Measurements from ENCODE around the gene INPP5D.

DNA sequence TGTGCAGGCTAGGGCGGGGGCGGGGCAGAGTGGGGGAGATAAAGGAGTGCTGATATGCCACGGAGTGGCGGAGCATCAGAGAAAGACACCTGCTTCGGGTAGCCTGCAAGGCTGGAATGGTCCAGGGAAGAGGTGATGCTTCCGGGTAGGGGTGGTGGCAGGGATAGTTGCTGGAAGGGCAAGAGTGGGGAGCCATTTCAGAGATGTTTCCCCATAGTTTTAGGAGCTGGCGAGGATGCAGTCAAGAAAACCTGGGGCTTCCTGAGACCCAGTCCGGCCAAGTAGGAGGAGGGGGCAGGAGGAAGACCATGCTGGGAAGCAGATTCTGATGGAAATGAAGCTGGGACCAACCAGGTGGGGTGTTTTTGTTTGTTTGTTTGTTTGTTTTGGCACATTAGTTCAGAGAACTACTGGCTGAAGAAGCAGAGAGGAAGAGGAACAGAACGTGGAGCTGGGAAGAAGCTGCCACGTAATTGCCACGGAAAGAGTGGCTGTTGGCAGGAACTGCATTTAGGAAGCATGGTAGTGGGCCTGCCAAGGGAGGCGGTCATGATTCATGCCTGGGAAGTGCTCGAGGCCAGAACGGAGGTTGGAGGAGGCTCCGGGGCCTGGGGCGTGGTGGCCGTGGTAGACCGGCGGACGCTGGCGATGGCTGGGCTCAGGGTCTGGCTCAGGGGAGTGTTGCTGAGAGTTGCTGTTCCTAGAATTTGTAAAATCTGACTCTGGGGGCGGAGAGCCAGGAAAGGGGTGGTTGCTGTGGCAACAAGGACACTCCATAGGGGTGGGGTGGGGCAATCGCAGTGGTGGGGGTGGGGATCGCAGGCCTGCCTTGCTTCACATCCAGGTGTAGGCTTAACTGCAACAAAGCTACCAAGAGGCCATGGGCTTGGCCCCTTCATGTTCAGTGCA is 8.6 kb upstream of the INPP5D start:
- TF ChIP-seq, protein P1, sequence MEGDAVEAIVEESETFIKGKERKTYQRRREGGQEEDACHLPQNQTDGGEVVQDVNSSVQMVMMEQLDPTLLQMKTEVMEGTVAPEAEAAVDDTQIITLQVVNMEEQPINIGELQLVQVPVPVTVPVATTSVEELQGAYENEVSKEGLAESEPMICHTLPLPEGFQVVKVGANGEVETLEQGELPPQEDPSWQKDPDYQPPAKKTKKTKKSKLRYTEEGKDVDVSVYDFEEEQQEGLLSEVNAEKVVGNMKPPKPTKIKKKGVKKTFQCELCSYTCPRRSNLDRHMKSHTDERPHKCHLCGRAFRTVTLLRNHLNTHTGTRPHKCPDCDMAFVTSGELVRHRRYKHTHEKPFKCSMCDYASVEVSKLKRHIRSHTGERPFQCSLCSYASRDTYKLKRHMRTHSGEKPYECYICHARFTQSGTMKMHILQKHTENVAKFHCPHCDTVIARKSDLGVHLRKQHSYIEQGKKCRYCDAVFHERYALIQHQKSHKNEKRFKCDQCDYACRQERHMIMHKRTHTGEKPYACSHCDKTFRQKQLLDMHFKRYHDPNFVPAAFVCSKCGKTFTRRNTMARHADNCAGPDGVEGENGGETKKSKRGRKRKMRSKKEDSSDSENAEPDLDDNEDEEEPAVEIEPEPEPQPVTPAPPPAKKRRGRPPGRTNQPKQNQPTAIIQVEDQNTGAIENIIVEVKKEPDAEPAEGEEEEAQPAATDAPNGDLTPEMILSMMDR (IDR thresholded peaks at IDR 0.05; ENCODE audit: low read depth, low read length, poor library complexity, severe bottlenecking), result no peak
- no peak for TF ChIP-seq EZH2phosphoT487 (IDR thresholded peaks at IDR 0.05; ENCODE audit: borderline replicate concordance, low read length)

Data from DOHH2 (cell line).